Raji (cell line): Measurements from ENCODE around the gene MIF4GD.

Source experiments
- POLR2A ChIP-seq: IDR thresholded peaks from 2 replicates; pipeline ENCODE4 v1.6.1; 2011; ENCODE audit warnings: low read depth, low read length, control low read depth; ENCODE audit not compliant: insufficient read depth

Gene MIF4GD

GRCh38 chr17:75267411-75268232 lies 3.4 kb downstream of the MIF4GD start:
- peak; percentile 53 for TF ChIP-seq POLR2A

GRCh38 chr17:75267153-75267410 lies 3.9 kb downstream of the MIF4GD start:
- no peak for TF ChIP-seq POLR2A

GRCh38 chr17:75266316-75267152 lies 4.5 kb downstream of the MIF4GD start:
- no peak for TF ChIP-seq POLR2A

GRCh38 chr17:75265614-75266315 lies 5.3 kb downstream of the MIF4GD start:
- TF ChIP-seq POLR2A: no peak

- TF ChIP-seq POLR2A: no peak
Measured at GRCh38 chr17:75263055-75263454, 8.0 kb downstream of the MIF4GD start.

DNA sequence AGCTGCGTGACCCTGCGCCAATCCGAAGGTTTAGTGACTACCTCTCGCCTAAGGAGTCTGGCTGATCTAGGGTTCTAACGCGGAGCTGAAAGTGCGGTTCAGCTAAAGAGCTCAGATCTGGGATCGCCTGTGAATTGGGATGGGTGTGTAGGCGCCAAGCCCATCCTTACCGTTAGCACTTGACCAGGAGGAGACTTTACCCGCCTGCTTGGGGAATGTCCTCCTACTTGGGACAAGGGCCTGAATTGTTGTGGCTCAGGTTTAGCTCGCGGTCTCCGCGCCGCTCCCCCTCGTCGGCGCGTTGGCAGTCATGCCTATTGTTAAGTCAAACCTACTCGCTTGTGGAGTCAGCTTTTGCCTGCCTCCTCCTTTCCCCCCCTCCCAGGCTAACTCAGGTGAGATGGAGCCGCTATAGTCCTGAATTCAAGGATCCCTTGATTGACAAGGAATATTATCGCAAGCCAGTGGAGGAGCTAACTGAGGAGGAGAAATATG lies 8.9 kb downstream of the MIF4GD start:
- no peak for TF ChIP-seq POLR2A

DNA sequence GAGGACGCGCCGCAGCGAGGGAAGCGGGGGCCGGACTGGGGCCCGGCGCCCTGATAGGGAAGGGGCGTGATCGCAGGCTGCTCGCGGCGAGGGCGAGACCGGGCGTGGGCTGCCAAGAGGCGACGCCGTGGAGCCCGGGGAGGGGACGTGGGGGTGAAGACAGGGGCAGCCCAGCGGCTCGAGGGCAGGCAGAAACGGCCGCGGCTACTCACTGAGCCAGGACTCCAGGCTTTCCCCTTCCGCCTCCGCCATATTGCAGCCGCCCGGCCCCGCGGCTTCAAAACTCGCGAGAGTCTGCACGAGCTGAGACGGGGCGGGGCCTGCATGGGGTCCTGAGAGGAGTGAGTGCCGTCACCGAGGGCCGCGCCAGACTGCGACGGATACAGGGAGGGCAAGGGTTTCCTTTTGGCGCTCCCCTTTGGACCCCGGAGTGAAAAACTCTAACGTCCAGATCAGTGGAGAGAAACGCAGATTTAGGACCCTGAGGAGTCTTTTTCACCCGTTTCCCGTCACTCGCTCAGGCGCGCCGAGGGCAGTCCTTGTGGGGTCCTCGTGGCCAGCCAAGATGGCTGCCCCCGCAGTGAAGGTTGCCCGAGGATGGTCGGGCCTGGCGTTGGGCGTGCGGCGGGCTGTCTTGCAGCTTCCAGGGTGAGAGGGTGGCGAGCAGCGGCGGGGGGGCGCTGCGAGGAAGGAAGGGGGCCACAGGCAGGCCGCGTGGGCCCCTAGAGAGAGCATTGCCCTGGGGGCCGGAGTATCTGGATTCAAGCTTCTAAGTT lies 9.5 kb downstream of the MIF4GD start, which contains the start of the genes GGA3 and MRPS7:
Gene GGA3 (minus strand): TSS at position 271 of the 776 bp plus-strand sequence. CDS start 19 bp downstream, at position 252.
Gene MRPS7 (plus strand): TSS at position 544 of the 776 bp plus-strand sequence. CDS start 22 bp downstream, at position 566.
- peak; percentile 82 for TF ChIP-seq POLR2A

DNA sequence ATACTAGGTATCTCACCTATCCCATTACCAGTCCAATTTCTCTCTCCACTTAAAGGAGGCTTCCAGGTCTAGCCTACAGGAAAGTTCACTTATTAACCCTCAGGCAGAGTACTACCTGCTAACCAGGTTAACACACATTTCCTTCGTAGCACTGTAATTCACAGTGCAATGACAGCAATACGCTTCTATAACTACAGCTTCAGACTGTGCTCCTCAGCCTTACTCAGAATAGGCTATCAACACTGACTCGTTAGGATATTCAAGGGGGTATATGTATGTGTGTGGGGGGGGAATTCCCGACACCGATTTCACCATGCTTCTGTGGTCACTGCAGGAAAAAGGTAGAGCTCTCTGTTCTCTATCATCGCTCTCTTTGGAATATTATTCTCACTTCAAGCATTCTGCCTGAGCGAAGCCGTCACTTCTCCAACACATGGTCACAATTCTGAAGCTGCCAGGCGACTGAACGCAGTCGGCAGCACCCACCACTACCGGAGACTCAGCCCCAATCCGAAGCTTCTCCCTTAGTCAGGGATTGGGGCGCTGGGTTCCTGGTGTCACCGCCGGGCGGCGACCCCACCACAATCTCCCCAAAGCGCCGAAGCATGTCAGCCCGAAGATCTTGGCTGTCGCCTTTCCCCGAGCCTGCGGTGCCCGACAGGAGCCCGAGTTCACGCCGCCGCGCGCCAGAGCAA lies 10.2 kb downstream of the MIF4GD start:
- no peak for TF ChIP-seq POLR2A

GRCh38 chr17:75252039-75252816 lies 18.8 kb downstream of the MIF4GD start:
- no peak for TF ChIP-seq POLR2A

- no peak for TF ChIP-seq POLR2A
Measured at GRCh38 chr17:75250009-75250471, 21.0 kb downstream of the MIF4GD start.

DNA sequence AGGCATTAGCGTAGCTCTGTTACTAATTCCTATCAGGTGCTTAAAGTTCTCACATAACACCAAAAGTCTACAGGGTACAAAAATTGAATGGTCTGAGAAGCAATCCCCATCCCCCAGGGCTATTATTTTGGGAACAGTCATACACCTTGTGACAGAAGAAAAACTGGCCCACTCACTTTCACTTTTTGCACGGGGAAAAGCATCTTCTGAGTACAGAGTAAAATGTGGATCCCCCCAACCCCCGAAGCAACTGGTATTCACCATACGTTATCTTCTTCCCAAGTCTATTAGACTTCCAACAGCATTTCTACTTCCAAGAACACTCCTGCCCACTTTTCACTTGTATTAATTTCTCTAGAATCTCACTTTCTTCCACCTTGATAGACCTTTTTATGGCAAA lies 21.5 kb downstream of the MIF4GD start:
- TF ChIP-seq POLR2A: no peak

DNA sequence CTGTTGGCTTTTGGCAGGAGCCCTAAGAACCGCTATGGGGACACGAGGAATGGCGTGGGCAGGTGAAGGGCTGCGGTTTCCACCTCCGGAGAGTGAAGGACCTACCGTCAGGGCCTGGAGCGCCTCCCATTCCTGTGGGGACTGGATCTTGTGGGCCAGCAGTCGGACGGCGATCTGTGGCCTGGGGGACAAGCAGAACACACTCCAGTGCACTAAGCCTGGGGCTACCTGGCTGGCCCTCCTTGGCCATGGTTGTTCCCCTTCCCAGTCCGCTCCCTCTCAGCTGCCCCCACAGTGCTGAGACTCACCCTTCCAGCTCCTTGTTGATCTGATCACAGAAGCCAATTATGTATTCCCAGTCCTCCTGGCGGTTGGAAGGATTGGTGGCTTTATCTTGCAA lies 24.6 kb downstream of the MIF4GD start:
- no peak for TF ChIP-seq POLR2A

DNA sequence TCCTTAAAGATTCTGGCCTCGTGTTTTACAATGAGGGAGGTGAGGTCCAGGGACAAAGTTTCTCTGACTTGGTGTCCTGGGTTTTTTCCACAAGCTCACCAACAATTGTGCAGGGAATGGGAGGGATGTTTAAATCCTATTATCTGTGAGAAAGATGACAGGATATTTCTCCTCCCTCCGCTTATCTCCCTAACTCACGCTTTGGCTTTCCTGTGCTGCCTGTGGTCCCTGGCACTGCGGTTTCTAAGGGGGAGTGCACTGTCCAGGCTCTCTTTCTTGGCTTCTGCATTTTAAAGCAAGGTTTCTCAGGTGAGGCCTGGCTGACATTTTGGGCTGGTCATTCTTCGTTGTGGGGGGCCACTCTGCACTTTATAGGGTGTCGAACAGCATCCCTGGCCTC lies 26.0 kb downstream of the MIF4GD start:
- TF ChIP-seq POLR2A: no peak
